ENCODE results near the gene TADA2A.

- TF ChIP-seq POLR2A (IDR thresholded peaks at IDR 0.05; ENCODE audit: low read depth) (no peak), CTCF (IDR thresholded peaks at IDR 0.05) (no peak), EP300 (IDR thresholded peaks at IDR 0.05) (no peak)
Measured at GRCh38 chr17:37413875-37414519, 7.3 kb downstream of the TADA2A start.

Measured in esophagus muscularis mucosa (tissue), 4 donors.